Measurements from ENCODE around the gene HRH1.
"Not testable (repeated sequence)": the region's sequence is repeated elsewhere in the genome, so short reads cannot be mapped to it uniquely, and the experiment has no call there.

HRH1 gene

GRCh38 chr3:11154036-11154952 is at the start of gene HRH1:
HRH1 (plus strand) TSS chr3:11154493; CDS start chr3:11259038, 104,545 bp downstream.
- DNase-seq = no peak

- DNase-seq = not testable (repeated sequence)
Measured at GRCh38 chr3:11113316-11113715, 41.0 kb upstream of the HRH1 start.

GRCh38 chr3:11115548-11115947 is 38.7 kb upstream of the HRH1 start:
- DNase-seq = no peak

- no peak for DNase-seq
Measured at GRCh38 chr3:11116336-11117059, 37.8 kb upstream of the HRH1 start.

- DNase-seq = no peak
Measured at GRCh38 chr3:11117591-11117990, 36.7 kb upstream of the HRH1 start.

GRCh38 chr3:11118181-11118682 is 36.1 kb upstream of the HRH1 start:
- DNase-seq = no peak

- no peak for DNase-seq
Measured at GRCh38 chr3:11120091-11120805, 34.0 kb upstream of the HRH1 start.

GRCh38 chr3:11126653-11127052 is 27.6 kb upstream of the HRH1 start:
- DNase-seq = no peak

GRCh38 chr3:11128682-11129632 is 25.3 kb upstream of the HRH1 start:
- no peak for DNase-seq

GRCh38 chr3:11130385-11130784 is 23.9 kb upstream of the HRH1 start:
- DNase-seq = no peak

- DNase-seq = no peak
Measured at GRCh38 chr3:11131371-11131770, 22.9 kb upstream of the HRH1 start.

- DNase-seq = not testable (repeated sequence)
Measured at GRCh38 chr3:11131886-11132285, 22.4 kb upstream of the HRH1 start.

- DNase-seq = no peak
Measured at GRCh38 chr3:11132861-11133260, 21.4 kb upstream of the HRH1 start.

GRCh38 chr3:11134794-11135193 is 19.5 kb upstream of the HRH1 start:
- DNase-seq = no peak

GRCh38 chr3:11136116-11136515 is 18.2 kb upstream of the HRH1 start:
- DNase-seq = no peak

GRCh38 chr3:11136830-11137626 is 17.3 kb upstream of the HRH1 start:
- DNase-seq = no peak

- no peak for DNase-seq
Measured at GRCh38 chr3:11137627-11137959, 16.7 kb upstream of the HRH1 start.

GRCh38 chr3:11138371-11138770 is 15.9 kb upstream of the HRH1 start:
- no peak for DNase-seq

GRCh38 chr3:11140030-11140712 is 14.1 kb upstream of the HRH1 start:
- peak; percentile 66 to 80 for DNase-seq

GRCh38 chr3:11140713-11141104 is 13.6 kb upstream of the HRH1 start:
- no peak for DNase-seq

- DNase-seq = no peak
Measured at GRCh38 chr3:11143476-11143875, 10.8 kb upstream of the HRH1 start.
